Psoas muscle (tissue), 8 donors: ENCODE measurements around the gene CCDC200. TPM values are rescaled to one million over a fixed set of nuclear protein-coding genes. Genes with fewer than 3 reads are reported as not detected.
A peak's percentile ranks its signal among the peaks of the same experiment; 100 is the strongest.
"Not testable (repeated sequence)": the region's sequence is repeated elsewhere in the genome, so short reads cannot be mapped to it uniquely, and the experiment has no call there.

ENCODE experiments used
- ATAC-seq, 4 donors: fragments of 200-7000 bp; cut with Tn5 transposase; one replicate each; pipeline ENCODE4 v1.9.1; 2020; ENCODE audit warnings: moderate library complexity in 3 of 4, mild to moderate bottlenecking in 2 of 4
- DNase-seq, 2 donors: peaks; one replicate each; pipeline ENCODE4 v3.0.0-alpha.2; 2020
- H3K27ac ChIP-seq: fragments of 200-600 bp; one replicate; pipeline ENCODE4 v1.8.0; 2022
- H3K27me3 ChIP-seq, 3 donors: fragments of 200-600 bp in 1 of 3; one replicate each; pipeline versions ENCODE4 v1.6.1 to v1.8.0; 2013 to 2022; ENCODE audit warnings: low read length in 2 of 3, mild to moderate bottlenecking in 2 of 3, moderate library complexity in 1 of 3; ENCODE audit not compliant: insufficient read depth in 3 of 3
- H3K36me3 ChIP-seq, 2 donors: fragments of 200-600 bp in 1 of 2; one replicate each; pipeline versions ENCODE4 v1.6.1 to v1.8.0; 2013 to 2022; ENCODE audit warnings: low read depth in 1 of 2, mild to moderate bottlenecking in 1 of 2, moderate library complexity in 1 of 2; ENCODE audit not compliant: insufficient read depth in 1 of 2
- H3K4me1 ChIP-seq: fragments of 200-600 bp; one replicate; pipeline ENCODE4 v1.8.0; 2022
- H3K4me3 ChIP-seq: fragments of 200-600 bp; one replicate; pipeline ENCODE4 v1.8.0; 2022; ENCODE audit warnings: mild to moderate bottlenecking
- H3K9me3 ChIP-seq: fragments of 200-600 bp; one replicate; pipeline ENCODE4 v1.8.0; 2022
- CTCF ChIP-seq: fragments of 200-600 bp; IDR thresholded peaks from one replicate; pipeline ENCODE4 v1.8.0; 2022; ENCODE audit warnings: antibody characterized with exemption
- WGBS, 3 donors: extraction: QIAGEN DNeasy Blood & Tissue Kit; methylation state at CpG; one replicate each; pipeline versions ENCODE4 v1.1.6 to v1.1.7; 2013; 5-methylcytosine and 5-hydroxymethylcytosine counted together
- intact Hi-C, 2 donors: fragments of 100-400 bp; cut with DNase I; formaldehyde crosslinking; loops; one replicate each; pipeline versions ENCODE4 v1.11.0 to v1.14.2; 2022
- polyA plus RNA-seq, 3 donors: library from polyadenylated mRNA; stranded (reverse); fragments of 200-250 nt; gene quantifications; one replicate each; pipeline ENCODE4 v1.2.3, GENCODE V29; 2013
- total RNA-seq, 4 donors: library from RNA; stranded (reverse); fragmentation: NEBNext Ultra II Directional in 2 of 4; extraction: Animal tissue kit (Norgen Biotek cat#: 25700) in 2 of 4; gene quantifications; one replicate each; pipeline versions ENCODE4 v1.2.1 to v1.2.4, GENCODE V29; 2021 to 2023
- donor health status: healthy with polysubstance abuse.
- donor health status: DM: no; HTN: no; CAD: no; lungs with moderate emphysema.
- donor health status: Bipolar disorder and iron deficiency.
- donor health status: healthy.
- donor health status: DM: yes; HTN: yes; CAD: no.
- donor health status: DM: no; HTN: no; CAD: no.
- donor health status: DM: no; HTN: no; CAD: no.
- donor health status: DM: yes; HTN: yes; CAD: no.

The CCDC200 gene
- total and polyA plus RNA-seq, 7 donors: 0.38 to 0.41 TPM; not detected in 5

GRCh38 chr17:43232021-43232699 is 3.7 kb upstream of the CCDC200 start:
- intact Hi-C loops, H3K36me3 ChIP-seq, H3K9me3 ChIP-seq, ATAC-seq, H3K27me3 ChIP-seq, H3K4me1 ChIP-seq: not testable (repeated sequence)
- Histone ChIP-seq H3K27ac (peak overlapping the region; percentile 39), H3K4me3 (peak overlapping the region; percentile 5)
- DNase-seq: peak; percentile 51 to 89
- 67 to 95% (median 74%) methylated on average over 5 to 16 of the region's 24 CpGs for WGBS, 3 donors

DNA sequence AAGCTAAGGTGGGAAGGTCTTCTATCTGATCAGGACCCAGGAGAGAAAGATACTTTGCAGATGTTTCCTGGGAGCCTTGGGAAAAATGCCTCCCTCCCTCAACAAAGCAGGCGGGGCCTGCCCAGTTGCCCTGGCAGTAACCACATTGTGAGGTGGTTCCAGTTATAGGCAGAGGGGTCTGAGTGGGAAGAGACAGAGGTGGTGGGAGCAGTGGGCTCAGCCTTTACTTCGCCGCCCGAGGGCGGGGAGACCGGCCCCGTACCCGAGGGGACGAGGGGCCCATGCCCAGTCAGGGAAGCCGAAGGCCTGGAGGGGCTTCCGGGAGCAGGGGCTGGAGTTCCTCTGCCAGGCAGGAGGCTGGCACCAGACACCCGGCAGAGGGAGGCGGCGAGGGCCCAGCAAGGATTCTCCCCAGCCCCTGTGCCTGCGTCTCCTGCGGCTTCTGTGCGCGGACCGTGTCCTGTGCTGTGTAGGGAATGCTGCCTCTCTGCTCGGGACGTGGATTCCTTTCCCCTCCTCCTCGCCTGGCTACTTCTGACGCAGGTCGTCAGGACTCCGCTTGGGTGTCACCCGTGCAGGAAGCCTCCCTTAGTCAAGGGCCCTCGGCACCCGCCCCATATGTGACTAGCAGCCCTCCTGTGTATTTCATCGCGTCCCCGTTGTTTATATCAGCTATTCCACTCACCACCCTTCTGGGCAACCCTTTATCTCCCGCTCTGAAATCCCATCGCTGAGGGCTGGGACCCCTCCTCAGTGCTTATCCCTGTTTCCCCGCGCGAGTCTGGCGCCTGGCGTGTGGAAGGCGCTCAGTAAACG is 3.0 kb upstream of the CCDC200 start:
- intact Hi-C loops: not testable (repeated sequence)
- peak in 3 of 4 donors; percentile 58 to 79 (median 65) for ATAC-seq

DNA sequence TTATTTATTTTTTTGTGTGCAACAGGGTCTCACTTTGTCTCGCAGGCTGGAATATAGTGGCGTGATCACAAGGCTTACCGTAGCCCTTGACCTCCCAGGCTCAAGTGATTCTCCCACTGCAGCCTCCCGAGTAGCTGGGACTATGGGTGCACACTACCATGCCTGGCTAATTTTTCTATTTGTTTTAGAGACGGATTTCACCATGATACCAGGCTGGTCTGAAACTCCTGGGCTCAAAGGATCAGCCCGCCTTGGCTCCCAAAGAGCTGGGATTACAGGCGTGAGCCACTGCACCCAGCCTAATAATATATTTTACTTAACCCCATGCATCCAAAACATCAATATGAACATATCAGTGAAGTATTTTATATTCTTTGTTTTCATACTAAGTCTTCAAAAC is 2.0 kb downstream of the CCDC200 start:
- ATAC-seq (no peak), DNase-seq (no peak)
- peaks cover 0 to 30% of the 10 kb centered on the region in 2 donors for H3K36me3 ChIP-seq
- no peaks in the 10 kb centered on the region for H3K4me1 ChIP-seq
- H3K4me3 ChIP-seq: no peak overlapping the region
- TF ChIP-seq CTCF: no peak
- H3K27ac ChIP-seq: no peak overlapping the region
- intact Hi-C loops: no loop called here
- 93 to 94% (median 94%) methylated on average over 7 of the region's 7 CpGs for WGBS, 3 donors
- no peaks in the 10 kb centered on the region for H3K27me3 ChIP-seq
- no peaks in the 10 kb centered on the region for H3K9me3 ChIP-seq

More for the DNA sequence above, 3.0 kb upstream of the CCDC200 start:
- 59 to 81% (median 60%) methylated on average over 15 to 18 of the region's 40 CpGs for WGBS, 3 donors
- not testable (repeated sequence) for H3K4me1 ChIP-seq, H3K27ac ChIP-seq, DNase-seq, H3K9me3 ChIP-seq, H3K36me3 ChIP-seq, H3K4me3 ChIP-seq, H3K27me3 ChIP-seq

GRCh38 chr17:43224146-43224705 is 4.2 kb downstream of the CCDC200 start:
- H3K27me3 ChIP-seq: no peaks in the 10 kb centered on the region
- ATAC-seq (no peak), DNase-seq (no peak)
- H3K4me3 ChIP-seq: no peak overlapping the region
- WGBS, 3 donors: 91 to 95% (median 92%) methylated on average over 7 of the region's 7 CpGs
- intact Hi-C loops: no loop called here
- no peak for TF ChIP-seq CTCF
- H3K27ac ChIP-seq: no peak overlapping the region
- no peaks in the 10 kb centered on the region for H3K4me1 ChIP-seq
- H3K9me3 ChIP-seq: no peaks in the 10 kb centered on the region
- H3K36me3 ChIP-seq: peaks cover 0 to 42% of the 10 kb centered on the region in 2 donors

GRCh38 chr17:43220511-43221125 is 7.8 kb downstream of the CCDC200 start:
- Histone ChIP-seq H3K36me3 (peaks cover 3 to 63% of the 10 kb centered on the region in 2 donors), H3K27ac (no peak overlapping the region), H3K4me3 (no peak overlapping the region), H3K4me1 (no peaks in the 10 kb centered on the region), H3K9me3 (no peaks in the 10 kb centered on the region), H3K27me3 (no peaks in the 10 kb centered on the region)
- intact Hi-C loops: no loop called here
- whole genome bisulfite sequencing, 3 donors: 78 to 84% (median 81%) methylated on average over 9 of the region's 9 CpGs
- ATAC-seq: no peak
- TF ChIP-seq CTCF: no peak
- no peak for DNase-seq
